Epithelial cell of umbilical artery (primary cell): ENCODE measurements around the gene TMEM179B. TPM values are rescaled to one million over a fixed set of nuclear protein-coding genes. Genes with fewer than 3 reads are reported as not detected.

ENCODE experiments used
- total RNA-seq: library from RNA; depleted of rRNA; stranded (reverse); fragments of >200 nt; gene quantifications from 2 replicates; pipeline ENCODE4 v1.2.3, GENCODE V29; 2014

The TMEM179B gene
- 22.5 and 26.6 TPM in 2 replicates for total RNA-seq

GRCh38 chr11:62787005-62787759, at the start of gene TMEM179B:
TSS of gene TMEM179B (plus strand) at chr11:62787402. CDS start at chr11:62787432, 30 bp downstream.

GRCh38 chr11:62753736-62754603, 33.2 kb upstream of the TMEM179B start, which contains the start of gene ZBTB3:
TSS of gene ZBTB3 (minus strand) at chr11:62754160. CDS start at chr11:62753664, 496 bp downstream.

DNA sequence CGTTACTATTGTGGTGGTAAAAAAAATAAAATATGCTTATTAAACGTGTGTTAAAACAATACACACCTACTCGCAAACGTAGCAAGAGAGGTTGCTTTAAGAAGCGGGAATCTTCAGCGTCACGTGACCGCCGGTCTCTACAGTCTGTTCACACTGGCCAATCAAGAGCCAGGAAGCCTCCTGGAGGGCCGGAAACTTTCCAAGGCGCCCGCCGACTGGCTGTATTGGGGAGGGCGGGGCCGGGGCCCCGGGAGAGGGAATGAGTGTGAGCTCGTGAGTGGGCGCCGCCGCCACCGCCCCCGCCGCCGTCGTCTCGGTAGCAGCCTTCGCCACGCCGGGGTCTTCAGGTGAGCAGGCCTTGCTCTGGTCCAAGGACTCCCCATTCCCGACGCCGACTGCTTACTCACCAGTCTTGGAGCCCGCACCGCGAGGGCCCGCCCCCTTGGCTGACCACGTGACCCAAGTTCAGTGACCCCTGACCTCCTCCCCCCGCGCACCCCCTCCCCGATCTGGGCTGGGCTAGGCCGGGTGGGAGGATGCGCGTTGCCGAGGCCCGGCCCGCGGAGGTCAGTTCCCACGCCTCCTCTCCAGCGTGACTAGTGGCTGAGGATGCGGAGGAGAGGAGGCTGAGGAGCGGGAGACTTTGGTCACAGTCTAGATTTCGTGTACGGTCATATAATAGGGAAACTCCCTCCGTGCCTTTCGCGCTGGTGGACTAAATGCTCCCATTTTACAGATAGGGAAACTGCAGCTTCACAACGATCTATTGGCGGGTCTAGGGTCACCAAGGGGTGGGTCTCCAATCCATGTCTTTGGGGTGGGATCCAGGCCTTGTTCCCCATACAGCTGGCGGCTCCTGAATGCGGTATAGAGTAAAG, 15.8 kb upstream of the TMEM179B start, which contains the start of gene TAF6L:
TSS of gene TAF6L (plus strand) at position 253 of the 878 bp plus-strand sequence. CDS start 4,388 bp downstream, outside the sequence.

DNA sequence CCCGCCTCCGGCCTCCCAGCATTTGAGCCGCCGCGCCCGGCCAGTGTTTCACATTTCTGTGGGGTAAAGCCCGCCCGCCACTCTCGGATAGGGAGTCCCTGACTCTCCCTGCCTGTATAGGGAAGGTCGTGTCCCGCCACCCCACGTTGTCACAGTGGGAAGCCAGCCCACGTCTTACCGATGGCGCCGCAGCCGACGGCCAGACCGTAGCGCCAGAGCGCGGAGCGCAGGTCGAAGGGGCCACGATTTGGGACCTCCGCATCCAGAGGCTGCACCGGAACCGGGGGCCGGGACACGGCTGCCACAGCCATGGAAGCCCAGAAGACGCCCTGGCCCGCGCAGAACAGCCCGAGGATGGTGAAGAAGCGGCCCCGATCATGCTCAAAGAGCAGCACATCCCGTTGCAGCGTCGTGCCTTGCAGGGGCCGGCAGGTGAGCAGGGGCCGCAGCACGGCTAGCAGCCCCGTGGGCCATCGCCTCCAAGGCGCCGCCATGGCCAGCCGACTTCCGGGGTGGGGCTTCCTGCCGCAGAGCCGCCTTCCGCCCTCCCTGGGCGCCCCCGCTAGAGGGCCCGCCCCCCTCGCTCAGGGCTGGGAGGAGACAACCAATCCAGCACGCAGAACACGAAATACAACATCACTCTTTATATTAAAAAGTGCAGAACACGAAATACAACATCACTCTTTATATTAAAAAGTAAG, 4.4 kb downstream of the TMEM179B start, which contains the start of gene TMEM223:
TSS of gene TMEM223 (minus strand) at position 506 of the 701 bp plus-strand sequence. CDS start at position 494, 12 bp downstream.

GRCh38 chr11:62805076-62805892, 18.1 kb downstream of the TMEM179B start, which contains the start of gene NXF1:
TSS of gene NXF1 (minus strand) at chr11:62805440. CDS start at chr11:62805356, 84 bp downstream.

DNA sequence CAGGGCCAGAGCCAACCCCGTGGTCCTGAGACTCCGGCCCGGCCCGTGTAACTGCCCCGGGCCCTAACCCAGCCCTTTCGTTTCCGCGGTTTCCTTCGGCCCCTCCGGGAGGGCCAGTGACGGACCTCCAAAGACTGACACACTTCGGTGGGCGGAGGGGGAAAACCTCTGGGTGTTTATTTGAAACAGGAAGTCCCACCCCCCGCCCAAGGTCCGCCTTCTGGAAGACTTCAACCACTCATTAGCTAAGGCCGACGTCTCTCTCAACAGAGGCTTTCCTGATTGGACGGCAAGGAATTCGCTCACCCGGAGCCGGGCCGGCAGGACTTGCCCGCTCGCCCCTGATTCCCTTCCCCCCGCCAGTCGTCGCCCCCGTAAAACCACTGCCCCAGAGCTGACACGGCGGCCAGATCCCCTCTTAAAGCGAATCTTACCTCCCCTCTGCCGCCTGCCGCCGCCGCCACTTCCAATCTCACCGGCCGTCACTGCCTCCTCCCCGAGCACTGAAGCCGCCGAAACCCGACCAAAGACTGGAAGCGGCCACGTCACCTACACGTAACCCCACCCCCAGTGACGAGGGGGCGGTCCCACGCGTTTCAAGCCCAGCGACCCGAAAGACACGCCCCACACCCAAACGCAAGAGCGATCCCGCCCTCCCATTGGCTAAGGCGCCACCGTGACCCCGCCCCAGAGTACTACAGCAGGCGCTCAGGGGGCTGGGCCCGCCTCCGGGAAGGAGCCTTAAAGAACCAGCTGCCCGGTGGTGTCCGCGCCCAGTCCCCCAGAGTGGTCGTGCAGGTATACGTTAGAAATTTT, 44.5 kb downstream of the TMEM179B start, which contains the start of gene STX5:
TSS of gene STX5 (minus strand) at position 532 of the 816 bp plus-strand sequence. CDS start 808 bp downstream, outside the sequence.

GRCh38 chr11:62832336-62833234, 45.4 kb downstream of the TMEM179B start, which contains the start of gene TEX54:
TSS of gene TEX54 (minus strand) at chr11:62832841.

GRCh38 chr11:62839050-62839945, 52.1 kb downstream of the TMEM179B start, which contains the start of gene WDR74:
TSS of gene WDR74 (minus strand) at chr11:62839590. CDS start at chr11:62839570, 20 bp downstream.

Other genes starting within 250 kb of the TMEM179B start
- gene AHNAK, start 240.6 kb upstream of the TMEM179B start, total RNA-seq, result 274 and 293 TPM in 2 replicates
- 1,044 and 1,412 TPM in 2 replicates for gene EEF1G, start 213.5 kb upstream of the TMEM179B start, total RNA-seq
- 6.8 and 13.5 TPM in 2 replicates for gene TUT1, start 195.9 kb upstream of the TMEM179B start, total RNA-seq
- 186 and 207 TPM in 2 replicates for gene MTA2, start 185.5 kb upstream of the TMEM179B start, total RNA-seq
- 27.3 and 30.1 TPM in 2 replicates for gene EML3, start 174.6 kb upstream of the TMEM179B start, total RNA-seq
- gene ROM1, start 174.1 kb upstream of the TMEM179B start, total RNA-seq, result 5.3 and 5.8 TPM in 2 replicates
- 20.1 and 28.7 TPM in 2 replicates for gene B3GAT3, start 165.4 kb upstream of the TMEM179B start, total RNA-seq
- 213 and 230 TPM in 2 replicates for gene GANAB, start 140.8 kb upstream of the TMEM179B start, total RNA-seq
- 22.8 and 24.4 TPM in 2 replicates for gene INTS5, start 134.1 kb upstream of the TMEM179B start, total RNA-seq
- gene C11orf98, start 122.2 kb upstream of the TMEM179B start, total RNA-seq, result 38.7 and 44.4 TPM in 2 replicates
- 3.6 and 13.3 TPM in 2 replicates for gene CSKMT, start 122.1 kb upstream of the TMEM179B start, total RNA-seq
- gene UQCC3, start 115.7 kb upstream of the TMEM179B start, total RNA-seq, result 9.7 and 11.2 TPM in 2 replicates
- gene LBHD1, start 115.1 kb upstream of the TMEM179B start, total RNA-seq, result 4.2 and 5.5 TPM in 2 replicates
- gene UBXN1, start 108.3 kb upstream of the TMEM179B start, total RNA-seq, result 137 and 210 TPM in 2 replicates
- gene LRRN4CL, start 97.9 kb upstream of the TMEM179B start, total RNA-seq, result under 0.01 and 0.30 TPM in 2 replicates
- 20.2 and 24.0 TPM in 2 replicates for gene BSCL2, start 80.0 kb upstream of the TMEM179B start, total RNA-seq
- 0.32 TPM in 1 of 2 replicates, not detected in the other for gene GNG3, start 79.7 kb upstream of the TMEM179B start, total RNA-seq
- 5.8 and 11.9 TPM in 2 replicates for gene HNRNPUL2, start 59.9 kb upstream of the TMEM179B start, total RNA-seq
- gene TTC9C, start 58.9 kb upstream of the TMEM179B start, total RNA-seq, result 34.4 and 38.9 TPM in 2 replicates
- gene ZBTB3, start 33.2 kb upstream of the TMEM179B start, total RNA-seq, result 10.9 and 11.4 TPM in 2 replicates
- 86.7 and 113 TPM in 2 replicates for gene POLR2G, start 25.8 kb upstream of the TMEM179B start, total RNA-seq
- 19.8 and 26.7 TPM in 2 replicates for gene TAF6L, start 16.0 kb upstream of the TMEM179B start, total RNA-seq
- gene TMEM223, start 4.6 kb downstream of the TMEM179B start, total RNA-seq, result 13.4 and 21.8 TPM in 2 replicates
- 16.6 and 26.3 TPM in 2 replicates for gene NXF1, start 18.0 kb downstream of the TMEM179B start, total RNA-seq
- gene STX5, start 44.6 kb downstream of the TMEM179B start, total RNA-seq, result 27.7 and 36.1 TPM in 2 replicates
- not detected in 2 replicates for gene TEX54, start 45.4 kb downstream of the TMEM179B start, total RNA-seq
- 70.8 and 74.3 TPM in 2 replicates for gene WDR74, start 52.2 kb downstream of the TMEM179B start, total RNA-seq
- gene SLC3A2, start 93.5 kb downstream of the TMEM179B start, total RNA-seq, result 146 and 249 TPM in 2 replicates
- not detected in 2 replicates for gene CHRM1, start 134.0 kb downstream of the TMEM179B start, total RNA-seq
- gene SLC22A6, start 197.6 kb downstream of the TMEM179B start, total RNA-seq, result not detected in 2 replicates
- not detected in 2 replicates for gene SLC22A8, start 228.4 kb downstream of the TMEM179B start, total RNA-seq